HEK293 (cell line): Measurements from ENCODE around the gene ELAVL2.

Source experiments
- BCL11B ChIP-seq: fragments of 450-650 bp; formaldehyde crosslinking; IDR thresholded peaks from 2 replicates; pipeline ENCODE4 v1.5.1; 2016; ENCODE audit warnings: low read depth, missing biosample characterization, missing genetic modification characterization
- GFI1B ChIP-seq: fragments of 450-650 bp; formaldehyde crosslinking; IDR thresholded peaks from 2 replicates; pipeline ENCODE4 v1.5.1; 2016; ENCODE audit warnings: missing biosample characterization, missing genetic modification characterization
- KLF1 ChIP-seq: fragments of 450-650 bp; formaldehyde crosslinking; IDR thresholded peaks from 2 replicates; pipeline ENCODE4 v1.5.1; 2016; ENCODE audit warnings: missing biosample characterization, missing genetic modification characterization
- KLF10 ChIP-seq: fragments of 450-650 bp; IDR thresholded peaks from 2 replicates; pipeline ENCODE4 v1.5.1; 2018; ENCODE audit warnings: missing biosample characterization, mild to moderate bottlenecking, missing genetic modification characterization
- OSR2 ChIP-seq: fragments of 450-650 bp; formaldehyde crosslinking; IDR thresholded peaks from 2 replicates; pipeline ENCODE4 v1.5.1; 2016; ENCODE audit warnings: missing biosample characterization, missing genetic modification characterization
- OVOL3 ChIP-seq: fragments of 450-650 bp; formaldehyde crosslinking; IDR thresholded peaks from 2 replicates; pipeline ENCODE4 v1.5.1; 2016; ENCODE audit warnings: missing biosample characterization, missing genetic modification characterization
- SCRT2 ChIP-seq: fragments of 450-650 bp; formaldehyde crosslinking; IDR thresholded peaks from 2 replicates; pipeline ENCODE4 v1.5.1; 2016; ENCODE audit warnings: missing biosample characterization, missing genetic modification characterization
- SP7 ChIP-seq: fragments of 450-650 bp; formaldehyde crosslinking; IDR thresholded peaks from 2 replicates; pipeline ENCODE4 v1.5.1; 2016; ENCODE audit warnings: missing biosample characterization, missing genetic modification characterization
- ZBTB48 ChIP-seq: fragments of 450-650 bp; formaldehyde crosslinking; IDR thresholded peaks from 2 replicates; pipeline ENCODE4 v1.5.1; 2016; ENCODE audit warnings: missing biosample characterization, missing genetic modification characterization
- ZNF157 ChIP-seq: fragments of 450-650 bp; formaldehyde crosslinking; IDR thresholded peaks from 2 replicates; pipeline ENCODE4 v1.5.1; 2016; ENCODE audit warnings: missing biosample characterization, missing genetic modification characterization
- ZNF169 ChIP-seq: fragments of 450-650 bp; formaldehyde crosslinking; IDR thresholded peaks from 2 replicates; pipeline ENCODE4 v1.5.1; 2016; ENCODE audit warnings: missing biosample characterization, missing genetic modification characterization
- ZNF175 ChIP-seq: fragments of 450-650 bp; formaldehyde crosslinking; IDR thresholded peaks from 2 replicates; pipeline ENCODE4 v1.5.1; 2016; ENCODE audit warnings: missing biosample characterization, missing genetic modification characterization
- ZNF223 ChIP-seq: fragments of 450-650 bp; formaldehyde crosslinking; IDR thresholded peaks from 2 replicates; pipeline ENCODE4 v1.5.1; 2016; ENCODE audit warnings: missing biosample characterization, missing genetic modification characterization
- ZNF629 ChIP-seq: fragments of 450-650 bp; formaldehyde crosslinking; IDR thresholded peaks from 2 replicates; pipeline ENCODE4 v1.5.1; 2017; ENCODE audit warnings: missing biosample characterization, missing genetic modification characterization
- ZNF701 ChIP-seq: fragments of 450-650 bp; formaldehyde crosslinking; IDR thresholded peaks from 2 replicates; pipeline ENCODE4 v1.5.1; 2016; ENCODE audit warnings: missing biosample characterization, missing genetic modification characterization
- ZNF707 ChIP-seq: fragments of 450-650 bp; formaldehyde crosslinking; IDR thresholded peaks from 2 replicates; pipeline ENCODE4 v1.5.1; 2016; ENCODE audit warnings: missing biosample characterization, missing genetic modification characterization
- ZNF776 ChIP-seq: fragments of 450-650 bp; formaldehyde crosslinking; IDR thresholded peaks from 2 replicates; pipeline ENCODE4 v1.5.0; 2017; ENCODE audit warnings: missing biosample characterization, missing genetic modification characterization, borderline replicate concordance
- ZNF785 ChIP-seq: fragments of 450-650 bp; formaldehyde crosslinking; IDR thresholded peaks from 2 replicates; pipeline ENCODE4 v1.5.1; 2016; ENCODE audit warnings: missing biosample characterization, missing genetic modification characterization
- ZNF830 ChIP-seq: fragments of 450-650 bp; IDR thresholded peaks from 2 replicates; pipeline ENCODE4 v1.5.0; 2018; ENCODE audit warnings: missing biosample characterization, missing genetic modification characterization, low read depth, mild to moderate bottlenecking, moderate library complexity
- ZXDB ChIP-seq: fragments of 450-650 bp; formaldehyde crosslinking; IDR thresholded peaks from 2 replicates; pipeline ENCODE4 v1.5.1; 2016; ENCODE audit warnings: missing biosample characterization, missing genetic modification characterization
- TF ChIP-seq, protein P1 (sequence below): fragments of 450-650 bp; formaldehyde crosslinking; IDR thresholded peaks from 2 replicates; pipeline ENCODE4 v1.5.1; 2016; ENCODE audit warnings: missing biosample characterization, missing genetic modification characterization
- TF ChIP-seq, protein P2 (sequence below): IDR thresholded peaks from 2 replicates; pipeline ENCODE4 v1.6.1; 2011; ENCODE audit warnings: mild to moderate bottlenecking, low read depth, low read length, borderline replicate concordance
- TF ChIP-seq, protein P3 (sequence below): fragments of 450-650 bp; formaldehyde crosslinking; IDR thresholded peaks from 2 replicates; pipeline ENCODE4 v1.5.1; 2017; ENCODE audit warnings: missing biosample characterization, missing genetic modification characterization
- TF ChIP-seq, protein P4 (sequence below): fragments of 450-650 bp; formaldehyde crosslinking; IDR thresholded peaks from 2 replicates; pipeline ENCODE4; 2016; ENCODE audit warnings: missing biosample characterization, missing genetic modification characterization
- TF ChIP-seq, protein P5 (sequence below): fragments of 450-650 bp; formaldehyde crosslinking; IDR thresholded peaks from 2 replicates; pipeline ENCODE4 v1.5.1; 2017; ENCODE audit warnings: missing biosample characterization, missing genetic modification characterization
- TF ChIP-seq, protein P6 (sequence below): fragments of 450-650 bp; formaldehyde crosslinking; IDR thresholded peaks from 2 replicates; pipeline ENCODE4 v1.5.1; 2016; ENCODE audit warnings: missing biosample characterization, missing genetic modification characterization, borderline replicate concordance

ELAVL2 gene

DNA sequence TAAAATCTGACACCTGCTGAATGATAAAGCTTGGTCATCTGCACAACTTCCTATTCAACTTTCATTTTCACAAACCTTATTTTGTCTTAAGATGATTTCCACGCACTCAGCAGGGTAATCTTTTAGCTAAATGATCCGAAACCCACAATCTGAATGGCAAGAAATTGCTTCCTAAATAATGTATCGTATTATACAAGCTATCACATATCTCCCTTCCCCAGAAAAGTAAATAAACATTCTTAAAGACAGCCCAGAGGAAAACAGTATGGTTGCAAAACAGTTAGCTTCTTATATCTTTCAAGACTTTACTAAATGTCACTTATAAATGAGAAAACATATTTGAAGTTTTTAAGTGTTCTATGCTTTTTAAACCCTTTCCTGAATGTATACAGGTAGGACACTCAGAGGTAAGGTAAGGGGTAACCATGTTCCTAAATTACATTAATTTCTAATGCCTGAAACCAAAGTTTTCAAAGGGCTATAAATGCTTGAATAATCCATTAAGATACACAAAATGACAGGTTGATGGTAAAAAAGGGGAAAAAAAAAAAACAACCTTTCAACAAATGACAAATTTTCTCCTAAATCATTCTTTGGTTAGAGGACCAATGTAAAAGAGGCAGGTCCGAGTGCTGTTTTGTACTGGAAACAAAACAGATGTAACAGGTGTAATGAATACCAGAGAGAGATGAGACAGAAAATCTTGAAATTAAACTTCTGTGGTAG lies 36.3 kb downstream of the ELAVL2 start (continued):
- TF ChIP-seq, protein P1, sequence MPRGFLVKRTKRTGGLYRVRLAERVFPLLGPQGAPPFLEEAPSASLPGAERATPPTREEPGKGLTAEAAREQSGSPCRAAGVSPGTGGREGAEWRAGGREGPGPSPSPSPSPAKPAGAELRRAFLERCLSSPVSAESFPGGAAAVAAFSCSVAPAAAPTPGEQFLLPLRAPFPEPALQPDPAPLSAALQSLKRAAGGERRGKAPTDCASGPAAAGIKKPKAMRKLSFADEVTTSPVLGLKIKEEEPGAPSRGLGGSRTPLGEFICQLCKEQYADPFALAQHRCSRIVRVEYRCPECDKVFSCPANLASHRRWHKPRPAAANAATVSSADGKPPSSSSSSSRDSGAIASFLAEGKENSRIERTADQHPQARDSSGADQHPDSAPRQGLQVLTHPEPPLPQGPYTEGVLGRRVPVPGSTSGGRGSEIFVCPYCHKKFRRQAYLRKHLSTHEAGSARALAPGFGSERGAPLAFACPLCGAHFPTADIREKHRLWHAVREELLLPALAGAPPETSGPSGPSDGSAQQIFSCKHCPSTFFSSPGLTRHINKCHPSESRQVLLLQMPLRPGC (tag by site-specific recombination), result peak; percentile 66; the same call in 1 of the 2 replicates
- TF ChIP-seq GFI1B (tag by site-specific recombination) (peak; percentile 47; the same call in 1 of the 2 replicates), OVOL3 (tag by site-specific recombination) (0 out of 2 replicates have a peak, but pooled peaks have one; percentile 61), SCRT2 (tag by site-specific recombination) (peak; percentile 82), KLF1 (tag by site-specific recombination) (0 out of 2 replicates have a peak, but pooled peaks have one; percentile 9), SP7 (peak; percentile 79), KLF10 (tag by site-specific recombination) (peak; percentile 22; the same call in 1 of the 2 replicates), ZNF157 (tag by site-specific recombination) (no peak), OSR2 (tag by site-specific recombination) (peak; percentile 89), ZNF223 (no peak), ZNF701 (no peak), ZNF707 (tag by site-specific recombination) (no peak), ZNF175 (tag by site-specific recombination) (no peak), ZXDB (tag by site-specific recombination) (peak; percentile 66; the same call in 1 of the 2 replicates), BCL11B (0 out of 2 replicates have a peak, but pooled peaks have one; percentile 40), ZNF776 (tag by site-specific recombination) (no peak), ZNF629 (0 out of 2 replicates have a peak, but pooled peaks have one; percentile 20), ZBTB48 (no peak), ZNF785 (tag by site-specific recombination) (no peak), ZNF830 (no peak), ZNF169 (no peak)
- TF ChIP-seq, protein P2, sequence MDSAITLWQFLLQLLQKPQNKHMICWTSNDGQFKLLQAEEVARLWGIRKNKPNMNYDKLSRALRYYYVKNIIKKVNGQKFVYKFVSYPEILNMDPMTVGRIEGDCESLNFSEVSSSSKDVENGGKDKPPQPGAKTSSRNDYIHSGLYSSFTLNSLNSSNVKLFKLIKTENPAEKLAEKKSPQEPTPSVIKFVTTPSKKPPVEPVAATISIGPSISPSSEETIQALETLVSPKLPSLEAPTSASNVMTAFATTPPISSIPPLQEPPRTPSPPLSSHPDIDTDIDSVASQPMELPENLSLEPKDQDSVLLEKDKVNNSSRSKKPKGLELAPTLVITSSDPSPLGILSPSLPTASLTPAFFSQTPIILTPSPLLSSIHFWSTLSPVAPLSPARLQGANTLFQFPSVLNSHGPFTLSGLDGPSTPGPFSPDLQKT, result no peak
- TF ChIP-seq, protein P3, sequence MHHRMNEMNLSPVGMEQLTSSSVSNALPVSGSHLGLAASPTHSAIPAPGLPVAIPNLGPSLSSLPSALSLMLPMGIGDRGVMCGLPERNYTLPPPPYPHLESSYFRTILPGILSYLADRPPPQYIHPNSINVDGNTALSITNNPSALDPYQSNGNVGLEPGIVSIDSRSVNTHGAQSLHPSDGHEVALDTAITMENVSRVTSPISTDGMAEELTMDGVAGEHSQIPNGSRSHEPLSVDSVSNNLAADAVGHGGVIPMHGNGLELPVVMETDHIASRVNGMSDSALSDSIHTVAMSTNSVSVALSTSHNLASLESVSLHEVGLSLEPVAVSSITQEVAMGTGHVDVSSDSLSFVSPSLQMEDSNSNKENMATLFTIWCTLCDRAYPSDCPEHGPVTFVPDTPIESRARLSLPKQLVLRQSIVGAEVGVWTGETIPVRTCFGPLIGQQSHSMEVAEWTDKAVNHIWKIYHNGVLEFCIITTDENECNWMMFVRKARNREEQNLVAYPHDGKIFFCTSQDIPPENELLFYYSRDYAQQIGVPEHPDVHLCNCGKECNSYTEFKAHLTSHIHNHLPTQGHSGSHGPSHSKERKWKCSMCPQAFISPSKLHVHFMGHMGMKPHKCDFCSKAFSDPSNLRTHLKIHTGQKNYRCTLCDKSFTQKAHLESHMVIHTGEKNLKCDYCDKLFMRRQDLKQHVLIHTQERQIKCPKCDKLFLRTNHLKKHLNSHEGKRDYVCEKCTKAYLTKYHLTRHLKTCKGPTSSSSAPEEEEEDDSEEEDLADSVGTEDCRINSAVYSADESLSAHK (tag by site-specific recombination), result peak; percentile 76; the same call in 1 of the 2 replicates
- TF ChIP-seq, protein P4, sequence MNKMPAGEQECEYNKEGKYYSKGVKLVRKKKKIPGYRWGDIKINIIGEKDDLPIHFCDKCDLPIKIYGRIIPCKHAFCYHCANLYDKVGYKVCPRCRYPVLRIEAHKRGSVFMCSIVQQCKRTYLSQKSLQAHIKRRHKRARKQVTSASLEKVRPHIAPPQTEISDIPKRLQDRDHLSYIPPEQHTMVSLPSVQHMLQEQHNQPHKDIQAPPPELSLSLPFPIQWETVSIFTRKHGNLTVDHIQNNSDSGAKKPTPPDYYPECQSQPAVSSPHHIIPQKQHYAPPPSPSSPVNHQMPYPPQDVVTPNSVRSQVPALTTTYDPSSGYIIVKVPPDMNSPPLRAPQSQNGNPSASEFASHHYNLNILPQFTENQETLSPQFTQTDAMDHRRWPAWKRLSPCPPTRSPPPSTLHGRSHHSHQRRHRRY (tag by site-specific recombination), result no peak
- TF ChIP-seq, protein P5, sequence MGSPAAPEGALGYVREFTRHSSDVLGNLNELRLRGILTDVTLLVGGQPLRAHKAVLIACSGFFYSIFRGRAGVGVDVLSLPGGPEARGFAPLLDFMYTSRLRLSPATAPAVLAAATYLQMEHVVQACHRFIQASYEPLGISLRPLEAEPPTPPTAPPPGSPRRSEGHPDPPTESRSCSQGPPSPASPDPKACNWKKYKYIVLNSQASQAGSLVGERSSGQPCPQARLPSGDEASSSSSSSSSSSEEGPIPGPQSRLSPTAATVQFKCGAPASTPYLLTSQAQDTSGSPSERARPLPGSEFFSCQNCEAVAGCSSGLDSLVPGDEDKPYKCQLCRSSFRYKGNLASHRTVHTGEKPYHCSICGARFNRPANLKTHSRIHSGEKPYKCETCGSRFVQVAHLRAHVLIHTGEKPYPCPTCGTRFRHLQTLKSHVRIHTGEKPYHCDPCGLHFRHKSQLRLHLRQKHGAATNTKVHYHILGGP, result peak; percentile 11; the same call in 1 of the 2 replicates
- TF ChIP-seq, protein P6, sequence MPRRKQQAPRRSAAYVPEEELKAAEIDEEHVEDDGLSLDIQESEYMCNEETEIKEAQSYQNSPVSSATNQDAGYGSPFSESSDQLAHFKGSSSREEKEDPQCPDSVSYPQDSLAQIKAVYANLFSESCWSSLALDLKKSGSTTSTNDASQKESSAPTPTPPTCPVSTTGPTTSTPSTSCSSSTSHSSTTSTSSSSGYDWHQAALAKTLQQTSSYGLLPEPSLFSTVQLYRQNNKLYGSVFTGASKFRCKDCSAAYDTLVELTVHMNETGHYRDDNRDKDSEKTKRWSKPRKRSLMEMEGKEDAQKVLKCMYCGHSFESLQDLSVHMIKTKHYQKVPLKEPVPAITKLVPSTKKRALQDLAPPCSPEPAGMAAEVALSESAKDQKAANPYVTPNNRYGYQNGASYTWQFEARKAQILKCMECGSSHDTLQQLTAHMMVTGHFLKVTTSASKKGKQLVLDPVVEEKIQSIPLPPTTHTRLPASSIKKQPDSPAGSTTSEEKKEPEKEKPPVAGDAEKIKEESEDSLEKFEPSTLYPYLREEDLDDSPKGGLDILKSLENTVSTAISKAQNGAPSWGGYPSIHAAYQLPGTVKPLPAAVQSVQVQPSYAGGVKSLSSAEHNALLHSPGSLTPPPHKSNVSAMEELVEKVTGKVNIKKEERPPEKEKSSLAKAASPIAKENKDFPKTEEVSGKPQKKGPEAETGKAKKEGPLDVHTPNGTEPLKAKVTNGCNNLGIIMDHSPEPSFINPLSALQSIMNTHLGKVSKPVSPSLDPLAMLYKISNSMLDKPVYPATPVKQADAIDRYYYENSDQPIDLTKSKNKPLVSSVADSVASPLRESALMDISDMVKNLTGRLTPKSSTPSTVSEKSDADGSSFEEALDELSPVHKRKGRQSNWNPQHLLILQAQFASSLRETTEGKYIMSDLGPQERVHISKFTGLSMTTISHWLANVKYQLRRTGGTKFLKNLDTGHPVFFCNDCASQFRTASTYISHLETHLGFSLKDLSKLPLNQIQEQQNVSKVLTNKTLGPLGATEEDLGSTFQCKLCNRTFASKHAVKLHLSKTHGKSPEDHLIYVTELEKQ, result peak; percentile 13; the same call in 1 of the 2 replicates
